Dedifferentiated amniotic fluid mesenchymal stem cell (primary cell): Measurements from ENCODE around the gene ORC6.

Source experiments
- DNase-seq: peaks from one replicate; pipeline ENCODE4 v3.0.0-alpha.2; 2016; ENCODE audit errors: extremely low spot score

Gene ORC6

GRCh38 chr16:46701615-46702014 is 12.2 kb downstream of the ORC6 start:
- DNase-seq, result no peak

- DNase-seq, result no peak
Observed at GRCh38 chr16:46702030-46702429, 12.6 kb downstream of the ORC6 start.

- DNase-seq, result no peak
Observed at GRCh38 chr16:46706642-46707041, 17.2 kb downstream of the ORC6 start.

GRCh38 chr16:46709469-46710005 is 20.1 kb downstream of the ORC6 start:
- DNase-seq, result no peak

GRCh38 chr16:46711106-46712058 is 21.9 kb downstream of the ORC6 start:
- no peak for DNase-seq

GRCh38 chr16:46712911-46713310 is 23.5 kb downstream of the ORC6 start:
- no peak for DNase-seq

GRCh38 chr16:46713634-46714033 is 24.2 kb downstream of the ORC6 start:
- DNase-seq, result no peak

- DNase-seq, result no peak
Observed at GRCh38 chr16:46714797-46715591, 25.5 kb downstream of the ORC6 start.

- DNase-seq, result no peak
Observed at GRCh38 chr16:46715769-46716305, 26.4 kb downstream of the ORC6 start.

GRCh38 chr16:46717692-46718091 is 28.2 kb downstream of the ORC6 start:
- no peak for DNase-seq

- DNase-seq, result no peak
Observed at GRCh38 chr16:46718214-46718613, 28.8 kb downstream of the ORC6 start.

- no peak for DNase-seq
Observed at GRCh38 chr16:46719528-46719927, 30.1 kb downstream of the ORC6 start.

- no peak for DNase-seq
Observed at GRCh38 chr16:46720619-46721018, 31.2 kb downstream of the ORC6 start.

- no peak for DNase-seq
Observed at GRCh38 chr16:46721885-46722284, 32.4 kb downstream of the ORC6 start.

GRCh38 chr16:46727184-46727583 is 37.7 kb downstream of the ORC6 start:
- no peak for DNase-seq

GRCh38 chr16:46727630-46728029 is 38.2 kb downstream of the ORC6 start:
- DNase-seq, result no peak

GRCh38 chr16:46728806-46729205 is 39.3 kb downstream of the ORC6 start:
- no peak for DNase-seq

- no peak for DNase-seq
Observed at GRCh38 chr16:46729326-46729995, 40.0 kb downstream of the ORC6 start.

GRCh38 chr16:46730126-46730525 is 40.7 kb downstream of the ORC6 start:
- DNase-seq, result no peak

GRCh38 chr16:46730801-46731690 is 41.6 kb downstream of the ORC6 start:
- DNase-seq, result no peak
